Hematopoietic multipotent progenitor cell treated with erythropoietin and hydrocortisone succinate and interleukin-3 and kit ligand, for 4 days (in vitro differentiated cells): ENCODE measurements around the gene MGRN1.

Source experiments
- DNase-seq: peaks from one replicate; pipeline ENCODE4 v3.0.0-alpha.2; 2015

MGRN1 gene

GRCh38 chr16:4606354-4606753, 18.3 kb upstream of the MGRN1 start:
- no peak for DNase-seq

- no peak for DNase-seq
Observed at GRCh38 chr16:4607841-4608703, 16.6 kb upstream of the MGRN1 start.

- no peak for DNase-seq
Observed at GRCh38 chr16:4608704-4608980, 16.0 kb upstream of the MGRN1 start.

GRCh38 chr16:4609200-4610010, 15.2 kb upstream of the MGRN1 start:
- DNase-seq: no peak

GRCh38 chr16:4610011-4611005, 14.3 kb upstream of the MGRN1 start:
- DNase-seq: no peak

GRCh38 chr16:4611337-4612021, 13.1 kb upstream of the MGRN1 start:
- no peak for DNase-seq

- peak; percentile 45 for DNase-seq
Observed at GRCh38 chr16:4612474-4612931, 12.1 kb upstream of the MGRN1 start.

GRCh38 chr16:4612977-4613635, 11.5 kb upstream of the MGRN1 start:
- no peak for DNase-seq

- DNase-seq: peak; percentile 73
Observed at GRCh38 chr16:4613636-4614570, 10.7 kb upstream of the MGRN1 start.

- peak; percentile 94 for DNase-seq
Observed at GRCh38 chr16:4614571-4615383, 9.8 kb upstream of the MGRN1 start, which contains the start of gene UBALD1. UBALD1 (minus strand) TSS chr16:4614888; CDS start chr16:4614797, 91 bp downstream.

- no peak for DNase-seq
Observed at GRCh38 chr16:4615384-4616046, 9.1 kb upstream of the MGRN1 start.

GRCh38 chr16:4616047-4616811, 8.4 kb upstream of the MGRN1 start:
- peak; percentile 100 for DNase-seq

- no peak for DNase-seq
Observed at GRCh38 chr16:4617880-4618279, 6.7 kb upstream of the MGRN1 start.

- no peak for DNase-seq
Observed at GRCh38 chr16:4618645-4619418, 5.8 kb upstream of the MGRN1 start.

- DNase-seq: peak; percentile 17
Observed at GRCh38 chr16:4623593-4623992, 1.0 kb upstream of the MGRN1 start.

GRCh38 chr16:4624827-4625559, 367 bp downstream of the MGRN1 start:
- DNase-seq: peak; percentile 73
